ENCODE results near the gene FZD4. TPM values are rescaled to one million over a fixed set of nuclear protein-coding genes. Genes with fewer than 3 reads are reported as not detected.
"Not testable (repeated sequence)": the region's sequence is repeated elsewhere in the genome, so short reads cannot be mapped to it uniquely, and the experiment has no call there.

The FZD4 gene
- total RNA-seq, 1 donor = 17.3 TPM

- DNase-seq (ENCODE audit: low read depth) = no peak
- TF ChIP-seq CTCF (IDR thresholded peaks at IDR 0.05; ENCODE audit: insufficient read depth, low read depth, low read length) = no peak
- peak overlapping the region; percentile 81 for H3K4me3 ChIP-seq (ENCODE audit: low read depth, low read length)
Measured at GRCh38 chr11:86951706-86952105, 3.5 kb downstream of the FZD4 start.

GRCh38 chr11:86950661-86950995 lies 4.6 kb downstream of the FZD4 start:
- no peak for DNase-seq (ENCODE audit: low read depth)
- peak overlapping the region; percentile 23 for H3K4me3 ChIP-seq (ENCODE audit: low read depth, low read length)
- no peak for TF ChIP-seq CTCF (IDR thresholded peaks at IDR 0.05; ENCODE audit: insufficient read depth, low read depth, low read length)

GRCh38 chr11:86949995-86950660 lies 5.1 kb downstream of the FZD4 start:
- peak; percentile 86 for DNase-seq (ENCODE audit: low read depth)
- no peak for TF ChIP-seq CTCF (IDR thresholded peaks at IDR 0.05; ENCODE audit: insufficient read depth, low read depth, low read length)
- H3K4me3 ChIP-seq (ENCODE audit: low read depth, low read length) = peak overlapping the region; percentile 12

GRCh38 chr11:86948733-86949132 lies 6.5 kb downstream of the FZD4 start:
- TF ChIP-seq CTCF (IDR thresholded peaks at IDR 0.05; ENCODE audit: insufficient read depth, low read depth, low read length) = no peak
- H3K4me3 ChIP-seq (ENCODE audit: low read depth, low read length) = no peak overlapping the region
- no peak for DNase-seq (ENCODE audit: low read depth)

GRCh38 chr11:86947541-86947940 lies 7.7 kb downstream of the FZD4 start:
- TF ChIP-seq CTCF (IDR thresholded peaks at IDR 0.05; ENCODE audit: insufficient read depth, low read depth, low read length) = no peak
- DNase-seq (ENCODE audit: low read depth) = no peak
- no peak overlapping the region for H3K4me3 ChIP-seq (ENCODE audit: low read depth, low read length)

- not testable (repeated sequence) for DNase-seq (ENCODE audit: low read depth); H3K4me3 ChIP-seq (ENCODE audit: low read depth, low read length)
Measured at GRCh38 chr11:86943505-86943904, 11.7 kb downstream of the FZD4 start.

- DNase-seq (ENCODE audit: low read depth) = no peak
- no peak overlapping the region for H3K4me3 ChIP-seq (ENCODE audit: low read depth, low read length)
- no peak for TF ChIP-seq CTCF (IDR thresholded peaks at IDR 0.05; ENCODE audit: insufficient read depth, low read depth, low read length)
Measured at GRCh38 chr11:86941871-86942599, 13.2 kb downstream of the FZD4 start.

Measured in fibroblast of villous mesenchyme (primary cell).